ENCODE measurements around the gene TMEM219.

The TMEM219 gene

DNA sequence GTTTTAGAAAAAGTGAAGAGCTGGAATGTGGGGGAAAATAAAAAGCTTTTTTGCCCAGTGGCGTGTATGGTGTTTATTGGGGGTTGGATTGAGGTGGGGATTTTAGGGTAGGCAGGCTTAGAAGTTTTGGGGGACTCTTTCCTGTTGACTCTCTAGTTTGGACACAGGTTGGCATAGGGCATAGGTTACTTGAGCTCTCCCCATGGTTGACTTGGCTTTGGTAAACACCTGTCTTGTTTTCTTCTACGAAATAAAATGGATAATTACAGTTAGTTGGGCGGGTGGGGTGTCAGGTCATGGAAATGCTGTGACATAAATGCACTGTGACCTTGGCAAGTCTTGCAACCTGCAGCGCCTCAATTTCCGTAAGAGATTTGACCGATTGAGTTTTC, 11.1 kb downstream of the TMEM219 start (continued):
- TF ChIP-seq ZNF426 (tag by site-specific recombination; IDR thresholded peaks at IDR 0.05) (no peak), KLF1 (tag by site-specific recombination; IDR thresholded peaks at IDR 0.05) (no peak), ZNF114 (tag by site-specific recombination; IDR thresholded peaks at IDR 0.05) (no peak), ZNF664 (tag by site-specific recombination; IDR thresholded peaks at IDR 0.05) (no peak), ZNF391 (tag by site-specific recombination; IDR thresholded peaks at IDR 0.05; ENCODE audit: borderline replicate concordance, low read depth) (peak; percentile 68; the same call in 1 of the 2 replicates), ZNF521 (tag by site-specific recombination; IDR thresholded peaks at IDR 0.05) (no peak), ZNF416 (tag by site-specific recombination; IDR thresholded peaks at IDR 0.05) (no peak), GLIS1 (tag by site-specific recombination; IDR thresholded peaks at IDR 0.05) (no peak), ZNF548 (tag by site-specific recombination; IDR thresholded peaks at IDR 0.05) (no peak), KLF8 (tag by site-specific recombination; IDR thresholded peaks at IDR 0.05) (no peak), WT1 (tag by site-specific recombination; IDR thresholded peaks at IDR 0.05) (no peak), SP3 (tag by site-specific recombination; IDR thresholded peaks at IDR 0.05) (no peak), MZF1 (tag by site-specific recombination; IDR thresholded peaks at IDR 0.05; ENCODE audit: borderline replicate concordance) (no peak), ZNF529 (tag by site-specific recombination; IDR thresholded peaks at IDR 0.05; ENCODE audit: insufficient replicate concordance) (no peak), ZNF214 (tag by site-specific recombination; IDR thresholded peaks at IDR 0.05; ENCODE audit: borderline replicate concordance) (no peak), MYNN (tag by site-specific recombination; IDR thresholded peaks at IDR 0.05; ENCODE audit: borderline replicate concordance) (no peak), ZNF2 (tag by site-specific recombination; IDR thresholded peaks at IDR 0.05) (0 out of 2 replicates have a peak, but pooled peaks have one; percentile 84)
- TF ChIP-seq, protein P1, sequence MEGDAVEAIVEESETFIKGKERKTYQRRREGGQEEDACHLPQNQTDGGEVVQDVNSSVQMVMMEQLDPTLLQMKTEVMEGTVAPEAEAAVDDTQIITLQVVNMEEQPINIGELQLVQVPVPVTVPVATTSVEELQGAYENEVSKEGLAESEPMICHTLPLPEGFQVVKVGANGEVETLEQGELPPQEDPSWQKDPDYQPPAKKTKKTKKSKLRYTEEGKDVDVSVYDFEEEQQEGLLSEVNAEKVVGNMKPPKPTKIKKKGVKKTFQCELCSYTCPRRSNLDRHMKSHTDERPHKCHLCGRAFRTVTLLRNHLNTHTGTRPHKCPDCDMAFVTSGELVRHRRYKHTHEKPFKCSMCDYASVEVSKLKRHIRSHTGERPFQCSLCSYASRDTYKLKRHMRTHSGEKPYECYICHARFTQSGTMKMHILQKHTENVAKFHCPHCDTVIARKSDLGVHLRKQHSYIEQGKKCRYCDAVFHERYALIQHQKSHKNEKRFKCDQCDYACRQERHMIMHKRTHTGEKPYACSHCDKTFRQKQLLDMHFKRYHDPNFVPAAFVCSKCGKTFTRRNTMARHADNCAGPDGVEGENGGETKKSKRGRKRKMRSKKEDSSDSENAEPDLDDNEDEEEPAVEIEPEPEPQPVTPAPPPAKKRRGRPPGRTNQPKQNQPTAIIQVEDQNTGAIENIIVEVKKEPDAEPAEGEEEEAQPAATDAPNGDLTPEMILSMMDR (tag by site-specific recombination; IDR thresholded peaks at IDR 0.05), result no peak
- TF ChIP-seq, protein P2, sequence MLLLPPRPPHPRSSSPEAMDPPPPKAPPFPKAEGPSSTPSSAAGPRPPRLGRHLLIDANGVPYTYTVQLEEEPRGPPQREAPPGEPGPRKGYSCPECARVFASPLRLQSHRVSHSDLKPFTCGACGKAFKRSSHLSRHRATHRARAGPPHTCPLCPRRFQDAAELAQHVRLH (tag by site-specific recombination; IDR thresholded peaks at IDR 0.05), result peak; percentile 81; the same call in 1 of the 2 replicates
- TF ChIP-seq, protein P3, sequence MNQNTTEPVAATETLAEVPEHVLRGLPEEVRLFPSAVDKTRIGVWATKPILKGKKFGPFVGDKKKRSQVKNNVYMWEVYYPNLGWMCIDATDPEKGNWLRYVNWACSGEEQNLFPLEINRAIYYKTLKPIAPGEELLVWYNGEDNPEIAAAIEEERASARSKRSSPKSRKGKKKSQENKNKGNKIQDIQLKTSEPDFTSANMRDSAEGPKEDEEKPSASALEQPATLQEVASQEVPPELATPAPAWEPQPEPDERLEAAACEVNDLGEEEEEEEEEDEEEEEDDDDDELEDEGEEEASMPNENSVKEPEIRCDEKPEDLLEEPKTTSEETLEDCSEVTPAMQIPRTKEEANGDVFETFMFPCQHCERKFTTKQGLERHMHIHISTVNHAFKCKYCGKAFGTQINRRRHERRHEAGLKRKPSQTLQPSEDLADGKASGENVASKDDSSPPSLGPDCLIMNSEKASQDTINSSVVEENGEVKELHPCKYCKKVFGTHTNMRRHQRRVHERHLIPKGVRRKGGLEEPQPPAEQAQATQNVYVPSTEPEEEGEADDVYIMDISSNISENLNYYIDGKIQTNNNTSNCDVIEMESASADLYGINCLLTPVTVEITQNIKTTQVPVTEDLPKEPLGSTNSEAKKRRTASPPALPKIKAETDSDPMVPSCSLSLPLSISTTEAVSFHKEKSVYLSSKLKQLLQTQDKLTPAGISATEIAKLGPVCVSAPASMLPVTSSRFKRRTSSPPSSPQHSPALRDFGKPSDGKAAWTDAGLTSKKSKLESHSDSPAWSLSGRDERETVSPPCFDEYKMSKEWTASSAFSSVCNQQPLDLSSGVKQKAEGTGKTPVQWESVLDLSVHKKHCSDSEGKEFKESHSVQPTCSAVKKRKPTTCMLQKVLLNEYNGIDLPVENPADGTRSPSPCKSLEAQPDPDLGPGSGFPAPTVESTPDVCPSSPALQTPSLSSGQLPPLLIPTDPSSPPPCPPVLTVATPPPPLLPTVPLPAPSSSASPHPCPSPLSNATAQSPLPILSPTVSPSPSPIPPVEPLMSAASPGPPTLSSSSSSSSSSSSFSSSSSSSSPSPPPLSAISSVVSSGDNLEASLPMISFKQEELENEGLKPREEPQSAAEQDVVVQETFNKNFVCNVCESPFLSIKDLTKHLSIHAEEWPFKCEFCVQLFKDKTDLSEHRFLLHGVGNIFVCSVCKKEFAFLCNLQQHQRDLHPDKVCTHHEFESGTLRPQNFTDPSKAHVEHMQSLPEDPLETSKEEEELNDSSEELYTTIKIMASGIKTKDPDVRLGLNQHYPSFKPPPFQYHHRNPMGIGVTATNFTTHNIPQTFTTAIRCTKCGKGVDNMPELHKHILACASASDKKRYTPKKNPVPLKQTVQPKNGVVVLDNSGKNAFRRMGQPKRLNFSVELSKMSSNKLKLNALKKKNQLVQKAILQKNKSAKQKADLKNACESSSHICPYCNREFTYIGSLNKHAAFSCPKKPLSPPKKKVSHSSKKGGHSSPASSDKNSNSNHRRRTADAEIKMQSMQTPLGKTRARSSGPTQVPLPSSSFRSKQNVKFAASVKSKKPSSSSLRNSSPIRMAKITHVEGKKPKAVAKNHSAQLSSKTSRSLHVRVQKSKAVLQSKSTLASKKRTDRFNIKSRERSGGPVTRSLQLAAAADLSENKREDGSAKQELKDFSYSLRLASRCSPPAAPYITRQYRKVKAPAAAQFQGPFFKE (tag by site-specific recombination; IDR thresholded peaks at IDR 0.05; ENCODE audit: borderline replicate concordance), result no peak
- TF ChIP-seq, protein P4, sequence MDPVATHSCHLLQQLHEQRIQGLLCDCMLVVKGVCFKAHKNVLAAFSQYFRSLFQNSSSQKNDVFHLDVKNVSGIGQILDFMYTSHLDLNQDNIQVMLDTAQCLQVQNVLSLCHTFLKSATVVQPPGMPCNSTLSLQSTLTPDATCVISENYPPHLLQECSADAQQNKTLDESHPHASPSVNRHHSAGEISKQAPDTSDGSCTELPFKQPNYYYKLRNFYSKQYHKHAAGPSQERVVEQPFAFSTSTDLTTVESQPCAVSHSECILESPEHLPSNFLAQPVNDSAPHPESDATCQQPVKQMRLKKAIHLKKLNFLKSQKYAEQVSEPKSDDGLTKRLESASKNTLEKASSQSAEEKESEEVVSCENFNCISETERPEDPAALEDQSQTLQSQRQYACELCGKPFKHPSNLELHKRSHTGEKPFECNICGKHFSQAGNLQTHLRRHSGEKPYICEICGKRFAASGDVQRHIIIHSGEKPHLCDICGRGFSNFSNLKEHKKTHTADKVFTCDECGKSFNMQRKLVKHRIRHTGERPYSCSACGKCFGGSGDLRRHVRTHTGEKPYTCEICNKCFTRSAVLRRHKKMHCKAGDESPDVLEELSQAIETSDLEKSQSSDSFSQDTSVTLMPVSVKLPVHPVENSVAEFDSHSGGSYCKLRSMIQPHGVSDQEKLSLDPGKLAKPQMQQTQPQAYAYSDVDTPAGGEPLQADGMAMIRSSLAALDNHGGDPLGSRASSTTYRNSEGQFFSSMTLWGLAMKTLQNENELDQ (tag by site-specific recombination; IDR thresholded peaks at IDR 0.05; ENCODE audit: low read depth), result no peak
- TF ChIP-seq, protein P5, sequence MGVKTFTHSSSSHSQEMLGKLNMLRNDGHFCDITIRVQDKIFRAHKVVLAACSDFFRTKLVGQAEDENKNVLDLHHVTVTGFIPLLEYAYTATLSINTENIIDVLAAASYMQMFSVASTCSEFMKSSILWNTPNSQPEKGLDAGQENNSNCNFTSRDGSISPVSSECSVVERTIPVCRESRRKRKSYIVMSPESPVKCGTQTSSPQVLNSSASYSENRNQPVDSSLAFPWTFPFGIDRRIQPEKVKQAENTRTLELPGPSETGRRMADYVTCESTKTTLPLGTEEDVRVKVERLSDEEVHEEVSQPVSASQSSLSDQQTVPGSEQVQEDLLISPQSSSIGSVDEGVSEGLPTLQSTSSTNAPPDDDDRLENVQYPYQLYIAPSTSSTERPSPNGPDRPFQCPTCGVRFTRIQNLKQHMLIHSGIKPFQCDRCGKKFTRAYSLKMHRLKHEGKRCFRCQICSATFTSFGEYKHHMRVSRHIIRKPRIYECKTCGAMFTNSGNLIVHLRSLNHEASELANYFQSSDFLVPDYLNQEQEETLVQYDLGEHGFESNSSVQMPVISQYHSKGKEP (tag by site-specific recombination; IDR thresholded peaks at IDR 0.05), result no peak; the same call in 1 of the 2 replicates
- TF ChIP-seq, protein P6, sequence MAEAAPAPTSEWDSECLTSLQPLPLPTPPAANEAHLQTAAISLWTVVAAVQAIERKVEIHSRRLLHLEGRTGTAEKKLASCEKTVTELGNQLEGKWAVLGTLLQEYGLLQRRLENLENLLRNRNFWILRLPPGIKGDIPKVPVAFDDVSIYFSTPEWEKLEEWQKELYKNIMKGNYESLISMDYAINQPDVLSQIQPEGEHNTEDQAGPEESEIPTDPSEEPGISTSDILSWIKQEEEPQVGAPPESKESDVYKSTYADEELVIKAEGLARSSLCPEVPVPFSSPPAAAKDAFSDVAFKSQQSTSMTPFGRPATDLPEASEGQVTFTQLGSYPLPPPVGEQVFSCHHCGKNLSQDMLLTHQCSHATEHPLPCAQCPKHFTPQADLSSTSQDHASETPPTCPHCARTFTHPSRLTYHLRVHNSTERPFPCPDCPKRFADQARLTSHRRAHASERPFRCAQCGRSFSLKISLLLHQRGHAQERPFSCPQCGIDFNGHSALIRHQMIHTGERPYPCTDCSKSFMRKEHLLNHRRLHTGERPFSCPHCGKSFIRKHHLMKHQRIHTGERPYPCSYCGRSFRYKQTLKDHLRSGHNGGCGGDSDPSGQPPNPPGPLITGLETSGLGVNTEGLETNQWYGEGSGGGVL (tag by site-specific recombination; IDR thresholded peaks at IDR 0.05), result no peak
- TF ChIP-seq, protein P7, sequence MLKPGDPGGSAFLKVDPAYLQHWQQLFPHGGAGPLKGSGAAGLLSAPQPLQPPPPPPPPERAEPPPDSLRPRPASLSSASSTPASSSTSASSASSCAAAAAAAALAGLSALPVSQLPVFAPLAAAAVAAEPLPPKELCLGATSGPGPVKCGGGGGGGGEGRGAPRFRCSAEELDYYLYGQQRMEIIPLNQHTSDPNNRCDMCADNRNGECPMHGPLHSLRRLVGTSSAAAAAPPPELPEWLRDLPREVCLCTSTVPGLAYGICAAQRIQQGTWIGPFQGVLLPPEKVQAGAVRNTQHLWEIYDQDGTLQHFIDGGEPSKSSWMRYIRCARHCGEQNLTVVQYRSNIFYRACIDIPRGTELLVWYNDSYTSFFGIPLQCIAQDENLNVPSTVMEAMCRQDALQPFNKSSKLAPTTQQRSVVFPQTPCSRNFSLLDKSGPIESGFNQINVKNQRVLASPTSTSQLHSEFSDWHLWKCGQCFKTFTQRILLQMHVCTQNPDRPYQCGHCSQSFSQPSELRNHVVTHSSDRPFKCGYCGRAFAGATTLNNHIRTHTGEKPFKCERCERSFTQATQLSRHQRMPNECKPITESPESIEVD (tag by site-specific recombination; IDR thresholded peaks at IDR 0.05), result no peak

Data from HEK293 (cell line).